ENCODE results near the gene FGFBP1.
A peak's percentile ranks its signal among the peaks of the same experiment; 100 is the strongest.

FGFBP1 gene

GRCh38 chr4:15938640-15939039, at the start of gene FGFBP1:
Gene FGFBP1 (minus strand): TSS chr4:15938740. CDS start chr4:15936632, 2,108 bp downstream.
- no peak for DNase-seq

GRCh38 chr4:15988222-15988621, 49.7 kb upstream of the FGFBP1 start:
- no peak for DNase-seq

DNA sequence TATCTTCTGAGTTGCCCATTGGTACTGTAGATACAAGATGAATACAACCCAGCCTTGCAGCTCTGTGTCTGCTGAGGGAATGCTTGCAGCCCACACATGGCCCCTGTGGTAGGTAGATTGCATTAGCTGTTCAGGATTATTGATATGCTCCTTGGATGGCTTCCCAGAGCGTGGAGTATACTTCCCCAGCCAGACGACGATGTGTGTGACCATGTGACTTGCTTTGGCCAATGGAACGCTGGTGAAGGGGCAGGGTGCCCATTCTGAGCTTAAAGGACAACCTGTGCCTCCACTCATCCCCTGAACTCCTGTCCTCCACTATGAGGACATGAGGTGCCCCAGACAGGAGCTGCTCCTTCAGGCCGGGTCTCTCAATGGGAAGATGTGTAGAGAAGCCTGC, 48.4 kb upstream of the FGFBP1 start:
- no peak for DNase-seq

- no peak for DNase-seq
These were observed 45.1 kb upstream of the FGFBP1 start for GRCh38 chr4:15983610-15984009.

DNA sequence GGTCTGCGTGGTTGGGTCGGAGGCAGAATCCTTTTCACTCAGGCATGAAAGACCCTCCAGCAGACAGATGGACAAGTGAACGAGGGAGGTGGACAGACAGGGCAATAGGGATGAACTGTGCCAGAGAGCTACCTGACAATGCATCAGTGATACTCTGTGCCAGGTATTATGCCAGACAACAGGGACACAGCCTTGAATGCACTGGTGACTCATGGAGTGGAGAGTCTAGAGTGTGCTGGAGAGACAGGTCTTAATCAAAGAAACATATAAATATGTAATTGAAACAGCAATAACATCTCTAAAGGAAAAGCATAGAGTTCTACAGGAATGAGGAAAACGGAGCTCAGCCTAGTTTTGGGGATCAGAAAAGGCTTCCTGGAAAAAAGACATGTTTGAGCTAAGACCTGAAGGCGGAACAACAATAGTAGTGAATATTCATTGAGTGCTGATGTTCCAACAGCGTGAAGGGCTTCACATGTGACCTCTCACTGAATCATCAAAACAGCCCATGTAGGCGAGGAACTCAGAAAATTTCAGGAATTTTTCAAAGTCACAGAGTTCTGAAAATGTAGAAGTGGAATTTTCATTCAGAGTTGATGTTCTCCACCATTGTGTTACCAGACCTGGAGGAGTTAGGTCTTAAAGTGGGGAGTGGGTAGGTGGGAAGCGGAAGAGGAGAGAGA, 44.4 kb upstream of the FGFBP1 start:
- DNase-seq = no peak

DNA sequence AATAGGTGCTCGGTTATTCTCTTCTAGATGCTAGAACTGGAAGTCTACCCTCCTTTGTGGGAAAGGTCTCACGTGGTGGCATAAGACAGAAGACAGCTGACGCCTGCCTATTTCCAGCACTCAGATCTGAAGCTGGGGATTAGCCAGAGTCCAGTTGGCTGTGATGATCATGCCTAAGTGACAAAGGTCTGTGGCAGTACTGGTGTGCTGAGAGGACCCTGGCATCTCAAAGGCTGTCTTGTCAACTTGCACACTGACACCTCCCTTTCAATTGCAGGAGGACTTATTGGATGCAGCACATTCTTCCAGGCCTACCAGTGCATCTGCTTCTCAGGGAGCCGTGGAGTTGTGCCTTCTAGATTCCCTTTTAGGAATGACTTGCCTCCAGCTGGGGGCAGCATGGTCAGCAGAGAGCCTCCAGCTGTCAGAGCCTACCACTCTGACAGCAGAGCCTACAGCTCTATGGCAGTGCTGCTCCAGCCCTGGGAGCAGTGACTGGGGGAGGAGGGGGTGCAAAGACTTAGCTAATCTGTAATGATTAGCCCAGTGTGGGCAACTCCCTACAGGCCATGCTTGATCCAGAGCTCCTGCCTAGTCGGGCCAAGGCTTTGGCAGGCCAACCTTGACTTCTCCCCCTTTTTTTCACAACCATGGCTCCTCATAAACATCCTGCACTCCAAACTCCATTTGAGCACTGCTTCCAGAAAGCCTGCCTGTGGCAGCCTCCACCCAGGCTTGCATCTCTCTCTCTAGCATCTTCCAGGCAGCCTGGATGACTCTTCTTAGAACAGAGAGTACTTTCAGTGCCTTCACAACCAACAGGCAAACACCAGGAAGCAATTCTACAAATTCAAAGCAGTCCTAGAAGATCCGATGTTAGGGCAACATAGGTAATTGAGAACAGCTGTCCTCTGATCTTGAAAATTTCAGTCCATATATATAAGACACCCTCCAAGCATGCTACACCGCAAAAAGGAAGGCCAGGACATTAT, 38.2 kb upstream of the FGFBP1 start:
- DNase-seq = no peak

DNA sequence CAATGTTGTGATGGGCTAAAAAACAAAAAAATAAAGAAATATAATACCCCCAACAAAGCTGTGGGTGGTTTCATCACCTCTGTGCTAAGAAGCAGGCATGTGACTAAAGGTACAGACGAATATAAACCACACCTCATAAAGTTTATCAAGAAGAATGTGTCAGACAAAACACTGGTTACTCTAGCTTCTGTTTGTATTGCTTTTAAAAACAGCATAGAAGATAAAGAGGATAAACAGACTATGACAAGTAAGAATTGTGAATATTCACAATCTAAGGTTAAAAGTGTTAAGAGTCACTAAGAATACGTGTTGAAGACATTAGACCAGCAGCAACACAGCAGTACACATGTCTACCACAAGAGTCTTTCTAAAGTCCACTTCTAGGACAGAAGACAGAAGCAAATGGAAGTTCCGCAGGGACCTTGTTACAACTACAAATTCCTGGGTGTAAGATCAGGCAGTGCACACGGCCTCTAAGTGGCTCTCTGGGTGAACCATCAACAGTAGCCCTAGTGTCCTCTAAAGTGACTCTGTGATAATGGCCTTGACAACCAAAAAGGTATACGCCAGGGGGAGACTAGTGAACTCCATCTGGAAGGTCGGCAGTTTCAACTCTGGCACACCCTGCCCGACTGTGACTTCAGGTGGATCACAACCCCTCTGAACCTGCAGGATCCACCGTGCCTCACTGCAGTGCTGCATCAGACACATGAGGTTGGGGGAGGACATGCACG, 32.7 kb upstream of the FGFBP1 start:
- no peak for DNase-seq

DNA sequence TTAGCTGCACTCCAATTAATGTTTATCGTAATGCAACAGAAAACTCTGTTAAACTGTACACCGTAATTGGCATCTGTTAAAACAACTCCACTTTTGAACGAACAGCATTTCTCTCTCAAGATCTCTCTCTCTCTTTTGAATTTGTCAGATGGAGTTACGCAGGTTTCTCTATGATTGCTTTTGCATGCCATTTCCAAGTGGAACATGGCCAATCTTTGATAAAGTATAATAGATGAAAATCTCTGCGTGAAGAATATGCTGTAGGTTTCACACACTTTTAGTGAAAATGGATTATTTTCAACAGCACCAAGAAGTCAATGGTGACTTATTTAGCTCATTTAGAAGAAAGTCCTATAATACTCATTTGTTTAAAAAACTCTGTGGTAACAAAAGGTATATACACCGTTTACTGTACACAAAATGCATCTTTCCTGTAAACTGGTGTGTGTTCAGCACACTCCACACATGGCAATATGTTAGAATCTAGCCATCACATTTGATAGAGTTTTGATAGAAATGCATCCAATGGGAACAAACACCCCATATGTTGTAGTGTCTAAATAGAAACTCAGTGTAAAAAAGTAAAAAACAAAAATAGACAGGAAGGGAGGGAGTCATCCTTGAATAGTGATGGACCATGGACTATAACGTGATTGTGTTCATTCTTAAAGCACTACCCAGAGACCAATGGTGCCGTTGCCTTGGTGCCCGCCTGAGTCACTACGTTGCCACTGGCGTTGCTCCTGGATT, 30.2 kb upstream of the FGFBP1 start:
- DNase-seq = no peak

- no peak for DNase-seq
These were observed 26.8 kb upstream of the FGFBP1 start for GRCh38 chr4:15965325-15965724.

DNA sequence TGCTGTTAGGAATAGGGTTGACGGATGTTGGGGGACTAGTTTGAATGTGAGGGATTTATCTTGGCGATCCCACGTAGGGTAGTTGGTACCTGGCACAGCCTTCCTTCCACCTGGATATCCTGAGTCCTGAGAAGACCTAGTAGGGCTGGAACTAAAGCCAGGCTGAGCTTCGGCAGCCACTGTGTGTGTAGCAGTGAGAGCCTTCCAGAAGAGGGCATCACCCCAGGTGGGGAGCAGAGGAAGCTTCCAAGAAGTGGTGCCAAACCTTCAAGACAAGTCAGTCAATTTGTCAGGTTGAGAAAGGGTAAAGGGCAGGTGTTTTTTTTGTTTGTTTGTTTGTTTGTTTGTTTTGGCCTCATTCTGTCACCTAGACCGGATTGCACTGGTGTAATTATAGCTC, 25.6 kb upstream of the FGFBP1 start:
- DNase-seq = no peak

DNA sequence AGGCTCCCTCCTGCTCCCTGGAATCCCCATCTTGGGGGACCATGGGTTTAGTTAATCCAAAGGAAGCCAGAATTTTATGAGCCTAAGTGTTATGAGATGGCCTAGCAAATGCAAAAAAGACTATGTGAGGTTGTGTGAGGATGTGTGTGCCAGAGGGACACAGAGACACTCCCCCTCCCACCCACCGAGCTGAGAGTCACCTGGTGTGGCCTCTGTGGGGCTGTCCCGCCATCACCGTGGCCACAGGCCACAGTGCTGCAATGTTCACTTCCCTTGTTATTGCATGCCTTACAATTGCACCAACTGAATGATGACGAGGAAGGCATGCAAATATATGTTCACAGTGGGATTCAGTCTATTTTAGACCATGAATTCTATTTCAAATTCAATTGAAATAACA, 25.0 kb upstream of the FGFBP1 start:
- peak; percentile 10 for DNase-seq

DNA sequence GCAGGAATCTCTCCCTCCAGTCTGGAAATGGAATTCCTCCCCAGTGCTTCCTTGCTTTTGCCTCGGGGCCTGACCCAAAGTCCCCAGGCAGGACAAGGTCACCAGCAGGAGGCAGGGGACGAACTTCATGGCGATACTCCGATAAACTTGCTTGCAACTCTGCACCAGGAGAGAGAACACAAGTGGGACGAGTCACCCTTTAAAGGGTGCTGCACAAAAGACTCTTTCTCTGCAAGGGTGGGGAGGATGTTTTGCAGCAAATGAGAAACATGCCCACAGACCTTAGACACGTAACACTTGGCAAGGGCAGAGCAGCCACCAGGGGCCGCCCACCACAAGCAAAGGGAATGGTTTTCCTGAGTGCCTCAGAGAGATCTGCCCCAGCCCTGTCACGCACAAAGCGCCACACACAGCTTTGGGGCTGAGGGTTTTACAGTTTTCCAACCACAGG, 24.5 kb upstream of the FGFBP1 start, which contains the start of gene FGFBP2:
Gene FGFBP2, minus strand, starts transcription at position 175 of the 451 bp plus-strand sequence. Its CDS starts 46 bp downstream, at position 129.
- peak; percentile 59 for DNase-seq

DNA sequence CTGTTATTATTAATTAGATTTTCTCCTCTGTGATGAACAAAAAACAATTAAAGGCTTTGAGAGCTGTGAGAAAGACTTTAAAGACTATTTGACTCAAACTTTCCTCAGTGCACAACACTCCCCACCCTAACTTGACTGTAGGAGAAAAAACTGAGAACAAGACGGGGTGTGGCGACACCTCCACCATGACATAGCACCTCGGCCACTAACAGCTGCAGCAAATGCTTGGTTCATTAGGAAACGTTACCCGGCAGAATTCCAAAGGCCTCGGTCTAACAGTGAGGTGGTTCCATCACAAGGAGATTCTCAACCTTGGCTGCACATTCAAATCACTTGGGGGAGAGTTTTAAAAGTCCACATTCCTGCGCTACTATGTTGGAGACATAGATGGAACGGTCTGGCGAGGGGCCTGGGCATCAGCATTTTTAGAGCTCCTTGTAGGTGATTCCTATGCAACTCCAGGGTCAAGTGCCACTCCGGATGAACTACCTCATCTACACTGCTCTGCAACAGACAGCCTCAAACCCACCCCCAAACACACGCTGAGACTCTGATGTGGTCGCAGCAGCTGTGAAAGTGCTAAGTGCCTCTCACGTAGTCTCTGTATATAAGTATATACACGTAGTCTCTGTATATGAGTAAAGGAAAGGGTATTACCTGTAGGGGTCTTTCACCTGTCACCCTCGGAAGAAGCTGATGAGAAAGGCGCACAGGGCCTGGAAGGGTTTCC, 23.4 kb upstream of the FGFBP1 start:
- DNase-seq = peak; percentile 11

DNA sequence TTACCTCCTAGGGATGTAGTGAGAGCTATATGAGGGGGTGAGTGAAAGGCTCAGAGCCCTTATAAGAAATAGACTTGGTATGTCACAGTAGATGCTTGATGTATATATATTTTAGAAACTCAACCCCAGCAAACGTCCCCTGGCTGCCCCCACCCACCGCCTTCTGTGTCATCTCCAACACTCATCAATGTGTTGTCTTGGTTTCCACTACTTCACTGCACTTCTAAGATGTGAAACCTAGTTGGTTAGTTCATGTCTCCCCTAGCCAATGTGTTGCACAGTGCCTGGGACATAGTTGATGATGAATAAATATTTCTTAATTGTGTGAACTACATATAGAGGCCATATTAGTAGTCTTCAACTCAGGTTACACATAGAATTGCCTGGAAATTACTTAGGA, 20.0 kb upstream of the FGFBP1 start:
- DNase-seq = no peak

- DNase-seq = peak; percentile 77
These were observed 17.8 kb upstream of the FGFBP1 start for GRCh38 chr4:15956179-15956850.

DNA sequence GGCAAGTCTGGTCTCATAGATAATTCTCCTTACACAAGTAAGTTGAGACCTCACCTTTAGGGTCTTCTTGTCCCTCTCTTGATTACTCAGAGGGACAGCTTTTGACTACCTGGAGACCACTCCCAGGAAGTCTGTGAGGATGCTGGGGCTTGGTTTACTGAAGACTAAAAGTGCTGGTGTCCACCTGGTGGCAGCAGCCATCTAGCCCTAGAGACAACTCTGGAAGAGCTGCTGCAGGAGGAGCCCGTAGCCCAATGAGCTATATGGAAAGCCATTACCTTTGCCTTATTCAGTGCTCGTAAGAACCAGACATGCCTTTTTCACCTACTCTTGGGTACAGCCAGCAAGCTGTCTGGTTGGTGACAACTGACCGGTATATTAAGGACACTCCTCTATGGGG, 17.1 kb upstream of the FGFBP1 start:
- DNase-seq = no peak

GRCh38 chr4:15953625-15954024, 15.1 kb upstream of the FGFBP1 start:
- DNase-seq = no peak

- DNase-seq = no peak
These were observed 13.2 kb upstream of the FGFBP1 start for GRCh38 chr4:15951781-15952180.

GRCh38 chr4:15948826-15949225, 10.3 kb upstream of the FGFBP1 start:
- no peak for DNase-seq

- DNase-seq = no peak
These were observed 9.1 kb upstream of the FGFBP1 start for GRCh38 chr4:15947684-15948083.

GRCh38 chr4:15945516-15945915, 7.0 kb upstream of the FGFBP1 start:
- no peak for DNase-seq

All from CD4-positive, alpha-beta T cell treated with Interleukin-6 for 4 hours (primary cell).